ENCODE results near the gene USP4.

USP4 gene

GRCh38 chr3:49273825-49274532 is 65.9 kb downstream of the USP4 start:
- Histone ChIP-seq H3K4me1 (ENCODE audit: insufficient read depth, poor library complexity, severe bottlenecking) (peaks cover 9% of the 10 kb centered on the region), H3K27ac (ENCODE audit: poor library complexity, severe bottlenecking) (no peak overlapping the region), H3K27me3 (ENCODE audit: insufficient read depth, poor library complexity, severe bottlenecking) (no peaks in the 10 kb centered on the region), H3K36me3 (ENCODE audit: low read depth) (peaks cover 16% of the 10 kb centered on the region), H3K9me3 (ENCODE audit: severe bottlenecking) (no peaks in the 10 kb centered on the region), H3K4me3 (ENCODE audit: severe bottlenecking) (no peak overlapping the region)
- TF ChIP-seq, protein P1, sequence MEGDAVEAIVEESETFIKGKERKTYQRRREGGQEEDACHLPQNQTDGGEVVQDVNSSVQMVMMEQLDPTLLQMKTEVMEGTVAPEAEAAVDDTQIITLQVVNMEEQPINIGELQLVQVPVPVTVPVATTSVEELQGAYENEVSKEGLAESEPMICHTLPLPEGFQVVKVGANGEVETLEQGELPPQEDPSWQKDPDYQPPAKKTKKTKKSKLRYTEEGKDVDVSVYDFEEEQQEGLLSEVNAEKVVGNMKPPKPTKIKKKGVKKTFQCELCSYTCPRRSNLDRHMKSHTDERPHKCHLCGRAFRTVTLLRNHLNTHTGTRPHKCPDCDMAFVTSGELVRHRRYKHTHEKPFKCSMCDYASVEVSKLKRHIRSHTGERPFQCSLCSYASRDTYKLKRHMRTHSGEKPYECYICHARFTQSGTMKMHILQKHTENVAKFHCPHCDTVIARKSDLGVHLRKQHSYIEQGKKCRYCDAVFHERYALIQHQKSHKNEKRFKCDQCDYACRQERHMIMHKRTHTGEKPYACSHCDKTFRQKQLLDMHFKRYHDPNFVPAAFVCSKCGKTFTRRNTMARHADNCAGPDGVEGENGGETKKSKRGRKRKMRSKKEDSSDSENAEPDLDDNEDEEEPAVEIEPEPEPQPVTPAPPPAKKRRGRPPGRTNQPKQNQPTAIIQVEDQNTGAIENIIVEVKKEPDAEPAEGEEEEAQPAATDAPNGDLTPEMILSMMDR (IDR thresholded peaks at IDR 0.05; ENCODE audit: poor library complexity, severe bottlenecking) = no peak
- DNase-seq (ENCODE audit: low spot score) (no peak), ATAC-seq (ENCODE audit: low read depth) (no peak)

DNA sequence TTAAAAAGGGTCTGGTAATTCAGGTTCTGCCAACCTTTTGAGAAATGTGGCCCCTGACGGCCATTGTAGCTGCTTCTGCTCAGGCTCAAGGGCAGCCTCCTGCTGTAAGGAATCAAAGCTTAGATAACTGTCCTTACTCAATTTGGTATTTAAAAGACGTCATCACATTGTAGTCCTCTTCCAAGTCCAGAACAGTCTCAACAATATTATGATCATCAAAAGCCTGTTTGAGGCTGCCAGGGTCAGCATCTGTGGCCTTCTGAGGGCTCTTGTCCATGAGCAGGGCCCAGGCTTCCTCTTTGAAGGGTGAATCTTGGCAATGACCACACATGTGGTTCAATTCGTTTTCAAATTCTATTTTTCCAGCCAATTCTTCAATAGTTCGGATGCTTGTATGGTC is 68.8 kb downstream of the USP4 start:
- no peaks in the 10 kb centered on the region for H3K27me3 ChIP-seq (ENCODE audit: insufficient read depth, poor library complexity, severe bottlenecking)
- ATAC-seq (ENCODE audit: low read depth) (no peak), DNase-seq (ENCODE audit: low spot score) (no peak)
- H3K27ac ChIP-seq (ENCODE audit: poor library complexity, severe bottlenecking) = no peak overlapping the region
- H3K4me3 ChIP-seq (ENCODE audit: severe bottlenecking) = no peak overlapping the region
- peaks cover 2% of the 10 kb centered on the region for H3K4me1 ChIP-seq (ENCODE audit: insufficient read depth, poor library complexity, severe bottlenecking)
- TF ChIP-seq, protein P1 (IDR thresholded peaks at IDR 0.05; ENCODE audit: poor library complexity, severe bottlenecking) = no peak
- no peaks in the 10 kb centered on the region for H3K9me3 ChIP-seq (ENCODE audit: severe bottlenecking)
- H3K36me3 ChIP-seq (ENCODE audit: low read depth) = no peaks in the 10 kb centered on the region

GRCh38 chr3:49270156-49270500 is 69.7 kb downstream of the USP4 start:
- H3K27ac ChIP-seq (ENCODE audit: poor library complexity, severe bottlenecking) = no peak overlapping the region
- TF ChIP-seq, protein P1 (IDR thresholded peaks at IDR 0.05; ENCODE audit: poor library complexity, severe bottlenecking) = no peak
- ATAC-seq (ENCODE audit: low read depth) = no peak

GRCh38 chr3:49269443-49270155 is 70.3 kb downstream of the USP4 start:
- no peaks in the 10 kb centered on the region for H3K27me3 ChIP-seq (ENCODE audit: insufficient read depth, poor library complexity, severe bottlenecking)
- TF ChIP-seq, protein P1 (IDR thresholded peaks at IDR 0.05; ENCODE audit: poor library complexity, severe bottlenecking) = no peak
- no peak overlapping the region for H3K27ac ChIP-seq (ENCODE audit: poor library complexity, severe bottlenecking)
- DNase-seq (ENCODE audit: low spot score) = no peak
- H3K4me3 ChIP-seq (ENCODE audit: severe bottlenecking) = no peak overlapping the region
- H3K4me1 ChIP-seq (ENCODE audit: insufficient read depth, poor library complexity, severe bottlenecking) = no peaks in the 10 kb centered on the region
- peak; percentile 20; the same call in 1 of the 3 replicates for ATAC-seq (ENCODE audit: low read depth)
- H3K36me3 ChIP-seq (ENCODE audit: low read depth) = no peaks in the 10 kb centered on the region
- H3K9me3 ChIP-seq (ENCODE audit: severe bottlenecking) = no peaks in the 10 kb centered on the region

More at GRCh38 chr3:49270156-49270500, 69.7 kb downstream of the USP4 start:
- Histone ChIP-seq H3K4me1 (ENCODE audit: insufficient read depth, poor library complexity, severe bottlenecking) (no peaks in the 10 kb centered on the region), H3K36me3 (ENCODE audit: low read depth) (no peaks in the 10 kb centered on the region), H3K4me3 (ENCODE audit: severe bottlenecking) (no peak overlapping the region), H3K9me3 (ENCODE audit: severe bottlenecking) (no peaks in the 10 kb centered on the region), H3K27me3 (ENCODE audit: insufficient read depth, poor library complexity, severe bottlenecking) (no peaks in the 10 kb centered on the region)
- DNase-seq (ENCODE audit: low spot score) = no peak

Measured in RWPE2 (cell line).